HepG2 (cell line): ENCODE data around the gene NAT14. TPM values are rescaled to one million over a fixed set of nuclear protein-coding genes. Genes with fewer than 3 reads are reported as not detected.

Source experiments
- ATAC-seq: fragments of 200-7000 bp; cut with Tn5 transposase; 3 replicates; pipeline ENCODE4 v1.9.1; 2020; ENCODE audit warnings: mild to moderate bottlenecking, moderate library complexity
- BruUV-seq: library from RNA; stranded (reverse); fragments of 400-500 nt; replicated peaks from 2 replicates; lab custom pipeline; 2021; lab: Mats Ljungman, UMichigan
- CTCF ChIA-PET: fragments of 300-600 bp; formaldehyde crosslinking; extraction: SDS; loops from one replicate; lab custom pipeline; 2021; ENCODE audit warnings: low total read pairs, inconsistent platforms, low intra/inter-chr PET ratio; lab: Yijun Ruan, JAX
- POLR2A ChIA-PET: fragments of 350-600 bp; sonication (Branson Sonifier 250); formaldehyde crosslinking; loops from one replicate; lab custom pipeline; 2020; ENCODE audit warnings: antibody characterized with exemption, inconsistent platforms; lab: Yijun Ruan, JAX
- DNase-seq: peaks from one replicate; pipeline ENCODE4 v3.0.0-alpha.2; 2015; ENCODE audit warnings: low spot score
- FAIRE-seq: peaks from 3 replicates; lab custom pipeline; 2011; peaks lifted over from hg19 to GRCh38; lab: Jason Lieb, UNC
- H2AFZ ChIP-seq: one replicate; pipeline ENCODE4 v1.6.1; 2011; ENCODE audit warnings: low read length, inconsistent platforms
- H3K27ac ChIP-seq: fragments of 300-600 bp; 3 replicates; pipeline ENCODE4 v1.8.0; 2011; ENCODE audit warnings: mixed run types, mild to moderate bottlenecking, mixed read lengths, low read length, inconsistent platforms; ENCODE audit not compliant: insufficient read depth; ENCODE audit errors: extremely low read length
- H3K27me3 ChIP-seq, 2 experiments: fragments of 200-600 bp in 1 of 2; 2 replicates in 1 of 2; 3 replicates in 1 of 2; pipeline versions ENCODE4 v1.6.0 to v1.8.0; 2011; ENCODE audit warnings: low read length in 2 of 2, mild to moderate bottlenecking in 2 of 2, moderate library complexity in 2 of 2, inconsistent platforms in 1 of 2; ENCODE audit not compliant: insufficient read depth in 2 of 2, control insufficient read depth in 1 of 2
- H3K36me3 ChIP-seq, 2 experiments: fragments of 200-600 bp in 1 of 2; replicated peaks in 1 of 2; 2 replicates in 1 of 2; 3 replicates in 1 of 2; pipeline versions ENCODE4 v1.5.1 to v1.8.0; 2011; ENCODE audit warnings: low read length in 2 of 2, inconsistent platforms in 1 of 2; ENCODE audit not compliant: insufficient read depth in 2 of 2, control insufficient read depth in 1 of 2
- H3K4me1 ChIP-seq: 2 replicates; pipeline ENCODE4 v1.5.1; 2012; ENCODE audit warnings: low read length, inconsistent platforms; ENCODE audit not compliant: insufficient read depth
- H3K4me2 ChIP-seq: 2 replicates; pipeline ENCODE4 v1.6.0; 2011; ENCODE audit warnings: low read depth, low read length, inconsistent platforms
- H3K4me3 ChIP-seq, 3 experiments: fragments of 200-600 bp in 1 of 3; sonication (generic), shearing (Covaris generic) in 1 of 3; replicated peaks in 1 of 3; 2 replicates each; pipeline ENCODE4 v1.5.1; 2011 to 2016; ENCODE audit warnings: low read length in 3 of 3, inconsistent platforms in 2 of 3, low read depth in 2 of 3, mild to moderate bottlenecking in 2 of 3, control low read depth in 1 of 3, mixed read lengths in 1 of 3; ENCODE audit not compliant: insufficient read depth in 1 of 3
- H3K79me2 ChIP-seq: one replicate; pipeline ENCODE4 v1.6.1; 2011; ENCODE audit warnings: low read length, inconsistent platforms; ENCODE audit not compliant: insufficient read depth
- H3K9ac ChIP-seq: 2 replicates; pipeline ENCODE4 v1.6.0; 2011; ENCODE audit warnings: mild to moderate bottlenecking, low read depth, low read length, inconsistent platforms; ENCODE audit not compliant: insufficient read depth
- H3K9me3 ChIP-seq: 2 replicates; pipeline ENCODE4 v1.5.1; 2012; ENCODE audit warnings: mild to moderate bottlenecking, low read length
- H4K20me1 ChIP-seq: 2 replicates; pipeline ENCODE4 v1.6.0; 2011; ENCODE audit warnings: inconsistent platforms, mild to moderate bottlenecking, low read length, moderate library complexity; ENCODE audit not compliant: insufficient read depth
- KMT2B ChIP-seq: IDR thresholded peaks from 2 replicates; pipeline ENCODE4 v1.6.1; 2016; ENCODE audit warnings: missing genetic modification reagents, missing compliant biosample characterization
- MIER3 ChIP-seq: IDR thresholded peaks from 2 replicates; pipeline ENCODE4 v1.6.1; 2016; ENCODE audit warnings: missing compliant biosample characterization, borderline replicate concordance
- MXD4 ChIP-seq: IDR thresholded peaks from 2 replicates; pipeline ENCODE4 v1.6.1; 2016; ENCODE audit warnings: mild to moderate bottlenecking, missing biosample characterization, missing genetic modification reagents
- POGZ ChIP-seq: sonication (generic); formaldehyde crosslinking; IDR thresholded peaks from 2 replicates; pipeline ENCODE4 v1.4.0; 2020; ENCODE audit warnings: mild to moderate bottlenecking, missing genetic modification reagents
- ZMYM2 ChIP-seq: sonication (generic); formaldehyde crosslinking; IDR thresholded peaks from 2 replicates; pipeline ENCODE4 v1.8.0; 2022; ENCODE audit warnings: mild to moderate bottlenecking, missing genetic modification reagents
- ZNF672 ChIP-seq: sonication (generic); formaldehyde crosslinking; IDR thresholded peaks from 2 replicates; pipeline ENCODE4 v1.8.1; 2022; ENCODE audit warnings: missing genetic modification reagents
- ZNF777 ChIP-seq: sonication (generic); formaldehyde crosslinking; IDR thresholded peaks from 2 replicates; pipeline ENCODE4 v1.4.0; 2020; ENCODE audit warnings: missing genetic modification reagents
- WGBS: methylation state at CpG from one replicate; pipeline ENCODE4 v1.1.6; 2017; ENCODE audit warnings: low lambda C conversion rate; 5-methylcytosine and 5-hydroxymethylcytosine counted together
- in situ Hi-C: cut with HindIII; loops from 2 replicates; pipeline ENCODE4 v1.10.0; 2017; ENCODE audit warnings: low pct_unique_long_range_greater_than_20kb; ENCODE audit not compliant: extremely low pct_ligation_motif_present
- intact Hi-C: fragments of 100-400 bp; cut with micrococcal nuclease; formaldehyde crosslinking; loops from one replicate; pipeline ENCODE4 v1.10.0; 2022; ENCODE audit not compliant: unreplicated experiment
- polyA plus RNA-seq, 8 experiments: library from polyadenylated mRNA; depleted of rRNA in 3 of 8; stranded (reverse) in 7 of 8; unstranded in 1 of 8; fragments of >200 nt; fragmentation: Illumina TruSeq in 4 of 8; extraction: Trizol in 4 of 8; gene quantifications; 2 replicates each; pipeline versions ENCODE4 v1.2.1 to v1.2.3, GENCODE V29; 2011 to 2016; ENCODE audit warnings: low read depth in 4 of 8, missing spikeins in 1 of 8, mixed read lengths in 1 of 8; ENCODE audit not compliant: insufficient read depth in 1 of 8
- total RNA-seq, 5 experiments: library from RNA; depleted of rRNA; stranded (reverse); fragments of >200 nt; fragmentation: Illumina TruSeq; extraction: Trizol; gene quantifications; 2 replicates each; pipeline ENCODE4 v1.2.3, GENCODE V29; 2016; ENCODE audit warnings: low read depth in 1 of 5
- TF ChIP-seq, protein P1 (sequence below): sonication (generic); formaldehyde crosslinking; IDR thresholded peaks from 2 replicates; pipeline ENCODE4 v1.4.0; 2020; ENCODE audit warnings: mild to moderate bottlenecking, missing genetic modification reagents
- TF ChIP-seq, protein P2 (sequence below): sonication (generic); formaldehyde crosslinking; IDR thresholded peaks from 2 replicates; pipeline ENCODE4 v1.4.0; 2020; ENCODE audit warnings: missing genetic modification reagents
- TF ChIP-seq, protein P3 (sequence below): sonication (generic); formaldehyde crosslinking; IDR thresholded peaks from 2 replicates; pipeline ENCODE4 v1.5.0; 2020; ENCODE audit warnings: mild to moderate bottlenecking, missing genetic modification reagents

The NAT14 gene
- total and polyA plus RNA-seq, 2 of the 13 experiments (the other 11 are each of a cell fraction or from before 2014, with no cell fraction given): 20.7 to 22.3 TPM

DNA sequence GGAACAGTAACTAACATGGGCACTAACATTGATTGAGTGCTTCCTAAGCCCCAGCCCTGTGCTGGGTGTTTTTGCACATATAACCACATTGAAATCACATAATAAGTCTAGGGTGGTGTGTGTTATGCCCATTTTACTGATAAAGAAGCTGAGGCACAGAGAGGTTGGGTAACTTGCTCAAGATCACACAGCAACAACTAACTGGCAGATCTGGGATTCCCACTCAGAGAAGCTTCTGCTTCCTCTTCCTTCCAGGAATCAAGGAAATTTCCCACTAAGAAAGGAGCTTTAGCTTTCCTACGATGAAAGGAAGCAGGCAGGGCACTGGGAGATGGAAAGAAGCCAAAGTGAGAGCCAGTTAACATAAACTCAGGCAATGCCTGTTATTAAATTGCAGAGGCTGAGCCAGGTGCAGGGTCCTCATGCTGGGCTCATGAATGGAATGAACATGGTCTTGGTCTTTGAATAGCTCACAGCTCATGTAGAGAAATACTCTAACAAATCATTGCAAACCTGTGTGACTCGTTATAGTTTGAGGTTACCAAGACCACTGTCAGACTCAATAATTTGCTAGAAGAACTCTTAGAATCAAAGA is 13.4 kb downstream of the NAT14 start:
- no peaks in the 10 kb centered on the region for H3K36me3 ChIP-seq
- TF ChIP-seq, protein P1, sequence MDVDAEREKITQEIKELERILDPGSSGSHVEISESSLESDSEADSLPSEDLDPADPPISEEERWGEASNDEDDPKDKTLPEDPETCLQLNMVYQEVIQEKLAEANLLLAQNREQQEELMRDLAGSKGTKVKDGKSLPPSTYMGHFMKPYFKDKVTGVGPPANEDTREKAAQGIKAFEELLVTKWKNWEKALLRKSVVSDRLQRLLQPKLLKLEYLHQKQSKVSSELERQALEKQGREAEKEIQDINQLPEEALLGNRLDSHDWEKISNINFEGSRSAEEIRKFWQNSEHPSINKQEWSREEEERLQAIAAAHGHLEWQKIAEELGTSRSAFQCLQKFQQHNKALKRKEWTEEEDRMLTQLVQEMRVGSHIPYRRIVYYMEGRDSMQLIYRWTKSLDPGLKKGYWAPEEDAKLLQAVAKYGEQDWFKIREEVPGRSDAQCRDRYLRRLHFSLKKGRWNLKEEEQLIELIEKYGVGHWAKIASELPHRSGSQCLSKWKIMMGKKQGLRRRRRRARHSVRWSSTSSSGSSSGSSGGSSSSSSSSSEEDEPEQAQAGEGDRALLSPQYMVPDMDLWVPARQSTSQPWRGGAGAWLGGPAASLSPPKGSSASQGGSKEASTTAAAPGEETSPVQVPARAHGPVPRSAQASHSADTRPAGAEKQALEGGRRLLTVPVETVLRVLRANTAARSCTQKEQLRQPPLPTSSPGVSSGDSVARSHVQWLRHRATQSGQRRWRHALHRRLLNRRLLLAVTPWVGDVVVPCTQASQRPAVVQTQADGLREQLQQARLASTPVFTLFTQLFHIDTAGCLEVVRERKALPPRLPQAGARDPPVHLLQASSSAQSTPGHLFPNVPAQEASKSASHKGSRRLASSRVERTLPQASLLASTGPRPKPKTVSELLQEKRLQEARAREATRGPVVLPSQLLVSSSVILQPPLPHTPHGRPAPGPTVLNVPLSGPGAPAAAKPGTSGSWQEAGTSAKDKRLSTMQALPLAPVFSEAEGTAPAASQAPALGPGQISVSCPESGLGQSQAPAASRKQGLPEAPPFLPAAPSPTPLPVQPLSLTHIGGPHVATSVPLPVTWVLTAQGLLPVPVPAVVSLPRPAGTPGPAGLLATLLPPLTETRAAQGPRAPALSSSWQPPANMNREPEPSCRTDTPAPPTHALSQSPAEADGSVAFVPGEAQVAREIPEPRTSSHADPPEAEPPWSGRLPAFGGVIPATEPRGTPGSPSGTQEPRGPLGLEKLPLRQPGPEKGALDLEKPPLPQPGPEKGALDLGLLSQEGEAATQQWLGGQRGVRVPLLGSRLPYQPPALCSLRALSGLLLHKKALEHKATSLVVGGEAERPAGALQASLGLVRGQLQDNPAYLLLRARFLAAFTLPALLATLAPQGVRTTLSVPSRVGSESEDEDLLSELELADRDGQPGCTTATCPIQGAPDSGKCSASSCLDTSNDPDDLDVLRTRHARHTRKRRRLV: no peak
- TF ChIP-seq, protein P2, sequence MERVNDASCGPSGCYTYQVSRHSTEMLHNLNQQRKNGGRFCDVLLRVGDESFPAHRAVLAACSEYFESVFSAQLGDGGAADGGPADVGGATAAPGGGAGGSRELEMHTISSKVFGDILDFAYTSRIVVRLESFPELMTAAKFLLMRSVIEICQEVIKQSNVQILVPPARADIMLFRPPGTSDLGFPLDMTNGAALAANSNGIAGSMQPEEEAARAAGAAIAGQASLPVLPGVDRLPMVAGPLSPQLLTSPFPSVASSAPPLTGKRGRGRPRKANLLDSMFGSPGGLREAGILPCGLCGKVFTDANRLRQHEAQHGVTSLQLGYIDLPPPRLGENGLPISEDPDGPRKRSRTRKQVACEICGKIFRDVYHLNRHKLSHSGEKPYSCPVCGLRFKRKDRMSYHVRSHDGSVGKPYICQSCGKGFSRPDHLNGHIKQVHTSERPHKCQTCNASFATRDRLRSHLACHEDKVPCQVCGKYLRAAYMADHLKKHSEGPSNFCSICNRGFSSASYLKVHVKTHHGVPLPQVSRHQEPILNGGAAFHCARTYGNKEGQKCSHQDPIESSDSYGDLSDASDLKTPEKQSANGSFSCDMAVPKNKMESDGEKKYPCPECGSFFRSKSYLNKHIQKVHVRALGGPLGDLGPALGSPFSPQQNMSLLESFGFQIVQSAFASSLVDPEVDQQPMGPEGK (CRISPR knock-in tag): no peak
- TF ChIP-seq ZNF672 (CRISPR knock-in tag) (no peak), ZMYM2 (CRISPR knock-in tag) (no peak), MIER3 (no peak), POGZ (CRISPR knock-in tag) (no peak), KMT2B (no peak), MXD4 (no peak), ZNF777 (CRISPR knock-in tag) (no peak)
- TF ChIP-seq, protein P3, sequence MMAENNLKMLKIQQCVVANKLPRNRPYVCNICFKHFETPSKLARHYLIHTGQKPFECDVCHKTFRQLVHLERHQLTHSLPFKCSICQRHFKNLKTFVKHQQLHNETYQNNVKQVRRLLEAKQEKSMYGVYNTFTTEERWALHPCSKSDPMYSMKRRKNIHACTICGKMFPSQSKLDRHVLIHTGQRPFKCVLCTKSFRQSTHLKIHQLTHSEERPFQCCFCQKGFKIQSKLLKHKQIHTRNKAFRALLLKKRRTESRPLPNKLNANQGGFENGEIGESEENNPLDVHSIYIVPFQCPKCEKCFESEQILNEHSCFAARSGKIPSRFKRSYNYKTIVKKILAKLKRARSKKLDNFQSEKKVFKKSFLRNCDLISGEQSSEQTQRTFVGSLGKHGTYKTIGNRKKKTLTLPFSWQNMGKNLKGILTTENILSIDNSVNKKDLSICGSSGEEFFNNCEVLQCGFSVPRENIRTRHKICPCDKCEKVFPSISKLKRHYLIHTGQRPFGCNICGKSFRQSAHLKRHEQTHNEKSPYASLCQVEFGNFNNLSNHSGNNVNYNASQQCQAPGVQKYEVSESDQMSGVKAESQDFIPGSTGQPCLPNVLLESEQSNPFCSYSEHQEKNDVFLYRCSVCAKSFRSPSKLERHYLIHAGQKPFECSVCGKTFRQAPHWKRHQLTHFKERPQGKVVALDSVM (CRISPR knock-in tag): no peak
- TF ChIP-seq, all 625 proteins: peak for 0
- intact Hi-C loops: no loop called here
- Histone ChIP-seq H3K79me2 (no peaks in the 10 kb centered on the region), H3K4me2 (no peak overlapping the region), H4K20me1 (no peaks in the 10 kb centered on the region), H3K9me3 (no peaks in the 10 kb centered on the region), H3K9ac (no peak overlapping the region), H3K27me3 (peaks cover 11 to 72% of the 10 kb centered on the region in 2 experiments), H3K4me3 (no peak overlapping the region), H3K27ac (no peak overlapping the region), H3K4me1 (0 out of 2 replicates have a peak, but pooled peaks cover 5% of the 10 kb centered on the region), H2AFZ (no peak overlapping the region)
- ATAC-seq: no peak
- no TSS peak for BruUV-seq
- FAIRE-seq: no peak
- ChIA-PET POLR2A (no interaction called here), CTCF (no interaction called here)
- in situ Hi-C loops: no loop called here
- no peak for DNase-seq
- WGBS: 17% methylated on average over 2 of the region's 2 CpGs
